ENCODE results near the gene GRIA4.

DNA sequence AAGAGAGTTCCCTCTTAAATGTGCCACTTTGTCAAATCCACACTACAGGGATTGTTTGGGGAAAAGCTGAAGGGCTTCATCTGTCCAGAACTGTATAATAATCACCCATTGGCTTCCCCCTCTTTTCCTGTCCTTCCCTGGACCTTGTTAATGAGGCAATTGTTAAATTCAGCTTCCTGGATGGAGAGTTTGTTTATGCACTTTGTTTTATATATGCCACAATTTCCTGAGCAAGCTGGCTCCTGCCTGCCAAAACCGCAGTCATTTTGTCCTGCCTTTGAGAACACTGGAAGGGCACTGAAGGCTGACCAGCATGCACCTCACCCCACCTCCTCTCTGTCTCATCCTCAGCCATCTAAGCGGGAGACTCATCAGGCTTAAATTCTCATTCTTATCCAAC lies 325.9 kb downstream of the GRIA4 start:
- TF ChIP-seq SMAD3 (CRISPR knock-in tag; IDR thresholded peaks at IDR 0.05), result no peak
- no peak for TF ChIP-seq ZNF124 (CRISPR knock-in tag; IDR thresholded peaks at IDR 0.05)
- no peak for TF ChIP-seq PRPF4 (IDR thresholded peaks at IDR 0.05; ENCODE audit: low read depth, low read length, poor library complexity, severe bottlenecking)
- TF ChIP-seq ZNF382 (CRISPR knock-in tag; IDR thresholded peaks at IDR 0.05; ENCODE audit: borderline replicate concordance), result no peak
- no peak for TF ChIP-seq SIN3A (IDR thresholded peaks at IDR 0.05; ENCODE audit: borderline replicate concordance, low read depth, low read length)
- no peak for TF ChIP-seq ZNF607 (CRISPR knock-in tag; IDR thresholded peaks at IDR 0.05; ENCODE audit: borderline replicate concordance)
- TF ChIP-seq RAD21 (CRISPR knock-in tag; IDR thresholded peaks at IDR 0.05), result no peak
- no peak for TF ChIP-seq SRF (IDR thresholded peaks at IDR 0.05; ENCODE audit: low read depth, low read length)
- no peak for TF ChIP-seq MXD4 (CRISPR knock-in tag; IDR thresholded peaks at IDR 0.05)
- no peak for TF ChIP-seq GTF2F1 (IDR thresholded peaks at IDR 0.05; ENCODE audit: low read length)
- no peak for TF ChIP-seq MYC (CRISPR knock-in tag; IDR thresholded peaks at IDR 0.05; ENCODE audit: borderline replicate concordance)
- no peak for TF ChIP-seq RXRA (CRISPR knock-in tag; IDR thresholded peaks at IDR 0.05)
- no peak for TF ChIP-seq RFX5 (IDR thresholded peaks at IDR 0.05; ENCODE audit: low read depth, low read length)
- TF ChIP-seq REXO4 (CRISPR knock-in tag; IDR thresholded peaks at IDR 0.05; ENCODE audit: borderline replicate concordance), result no peak
